SJCRH30 (cell line): ENCODE results near the gene AAMP. TPM values are rescaled to one million over a fixed set of nuclear protein-coding genes. Genes with fewer than 3 reads are reported as not detected.
A peak's percentile ranks its signal among the peaks of the same experiment; 100 is the strongest.
"Not testable (repeated sequence)": the region's sequence is repeated elsewhere in the genome, so short reads cannot be mapped to it uniquely, and the experiment has no call there.

Experiments
- DNase-seq, 2 experiments: peaks; one replicate each; pipeline ENCODE4 v3.0.0-alpha.2; 2015 to 2020
- H3K27ac ChIP-seq: fragments of 250-450 bp; sonication (Bioruptor Pico); 2 replicates; pipeline ENCODE4 v1.5.1; 2020; ENCODE audit warnings: mild to moderate bottlenecking, moderate library complexity
- H3K27me3 ChIP-seq: fragments of 250-450 bp; sonication (Bioruptor Pico); 2 replicates; pipeline ENCODE4 v1.5.1; 2020; ENCODE audit warnings: mild to moderate bottlenecking, moderate library complexity
- H3K36me3 ChIP-seq: fragments of 250-450 bp; sonication (Bioruptor Pico); 2 replicates; pipeline ENCODE4 v1.5.1; 2020; ENCODE audit warnings: mild to moderate bottlenecking, moderate library complexity
- H3K4me1 ChIP-seq: fragments of 250-450 bp; sonication (Bioruptor Pico); 2 replicates; pipeline ENCODE4 v1.5.1; 2020; ENCODE audit warnings: mild to moderate bottlenecking, moderate library complexity
- H3K4me3 ChIP-seq: fragments of 250-450 bp; sonication (Bioruptor Pico); 2 replicates; pipeline ENCODE4 v1.5.1; 2020; ENCODE audit warnings: mild to moderate bottlenecking, moderate library complexity
- H3K9me3 ChIP-seq: fragments of 250-450 bp; sonication (Bioruptor Pico); replicated peaks from 2 replicates; pipeline ENCODE4 v1.5.1; 2020; ENCODE audit warnings: mild to moderate bottlenecking, moderate library complexity
- total RNA-seq: library from RNA; depleted of rRNA; stranded (reverse); fragments of >200 nt; shearing (Covaris generic); gene quantifications from 2 replicates; pipeline ENCODE4 v1.2.3, GENCODE V29; 2014; rRNA removed

Gene AAMP
- total RNA-seq = 125 and 149 TPM in 2 replicates

DNA sequence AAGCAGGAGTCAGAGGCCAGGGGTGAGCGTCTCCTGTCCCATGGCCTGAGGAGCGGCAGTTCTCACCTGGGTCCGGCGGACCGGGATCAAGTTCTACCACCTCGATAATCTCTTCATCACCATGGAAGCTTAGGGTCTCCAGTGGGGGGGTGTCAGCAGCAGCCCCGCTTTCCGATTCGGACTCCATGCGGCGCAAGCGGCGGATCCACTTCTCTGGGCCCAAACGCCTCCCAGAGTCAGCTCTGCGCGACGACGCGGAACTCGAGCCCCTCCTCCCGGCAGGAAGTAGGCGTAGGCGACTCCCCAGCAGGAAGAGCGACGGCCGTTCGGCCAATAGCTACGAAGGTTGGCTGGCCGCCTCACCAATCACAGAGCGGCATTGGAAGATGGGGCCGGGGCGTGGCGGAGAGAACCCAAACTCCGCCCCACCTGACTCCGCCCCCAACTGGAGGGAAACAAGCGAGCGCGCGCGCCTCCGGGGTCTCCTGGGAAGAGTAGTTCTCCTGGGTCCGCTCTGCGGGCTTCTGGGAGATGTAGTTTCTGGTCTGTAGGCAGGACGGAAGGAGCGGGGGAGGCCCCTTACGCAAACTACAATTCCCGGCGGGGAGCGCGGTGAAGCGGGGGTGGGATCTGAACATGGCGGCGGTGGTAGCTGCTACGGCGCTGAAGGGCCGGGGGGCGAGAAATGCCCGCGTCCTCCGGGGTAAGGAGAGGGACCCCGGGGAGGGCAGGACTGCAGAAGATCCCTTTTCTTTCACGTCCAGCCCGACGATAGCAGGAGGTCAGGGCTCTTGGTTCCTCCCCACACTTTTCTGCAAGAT, at the start of gene AAMP, which contains the start of gene PNKD:
AAMP (minus strand) TSS at position 238 of the 821 bp plus-strand sequence; CDS start at position 187, 51 bp downstream.
PNKD (plus strand) TSS at position 620 of the 821 bp plus-strand sequence; CDS start at position 637, 17 bp downstream.
- Histone ChIP-seq H3K4me1 (peaks cover 6% of the 10 kb centered on the region), H3K27ac (peak within 1 kb of the TSS; percentile 42), H3K27me3 (no peaks in the 10 kb centered on the region), H3K9me3 (no peaks in the 10 kb centered on the region), H3K36me3 (peaks cover 13% of the 10 kb centered on the region), H3K4me3 (peak within 1 kb of the TSS; percentile 70)
- DNase-seq = peak; percentile 99

GRCh38 chr2:218318241-218318640, 48.3 kb upstream of the AAMP start:
- peaks cover 11% of the 10 kb centered on the region for H3K4me1 ChIP-seq
- H3K27me3 ChIP-seq = no peaks in the 10 kb centered on the region
- no peaks in the 10 kb centered on the region for H3K9me3 ChIP-seq
- H3K4me3 ChIP-seq = no peak overlapping the region
- H3K36me3 ChIP-seq = no peaks in the 10 kb centered on the region
- no peak overlapping the region for H3K27ac ChIP-seq
- DNase-seq = no peak

- DNase-seq = no peak
- H3K4me1 ChIP-seq = peaks cover 11% of the 10 kb centered on the region
- H3K9me3 ChIP-seq = no peaks in the 10 kb centered on the region
- H3K27me3 ChIP-seq = no peaks in the 10 kb centered on the region
- H3K27ac ChIP-seq = no peak overlapping the region
- H3K36me3 ChIP-seq = no peaks in the 10 kb centered on the region
- H3K4me3 ChIP-seq = no peak overlapping the region
These were observed 47.9 kb upstream of the AAMP start for GRCh38 chr2:218317835-218318234.

DNA sequence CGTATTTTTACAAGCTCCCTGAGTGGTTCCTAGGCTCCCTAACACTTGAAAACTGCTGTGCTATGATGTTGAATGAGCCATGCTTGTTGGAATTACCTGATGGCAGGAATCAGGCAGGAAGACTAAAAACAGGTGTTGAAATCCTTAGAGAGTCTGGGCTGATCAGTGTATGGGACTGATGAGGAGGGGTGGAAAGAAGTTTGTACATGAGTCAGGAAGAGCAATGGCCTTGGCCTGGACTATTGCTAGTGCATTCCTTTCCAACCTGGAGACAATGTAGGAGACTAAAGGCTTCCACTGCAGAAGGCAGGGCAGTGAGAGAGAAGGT, 47.3 kb upstream of the AAMP start:
- Histone ChIP-seq H3K4me3 (no peak overlapping the region), H3K4me1 (peaks cover 10% of the 10 kb centered on the region), H3K27me3 (no peaks in the 10 kb centered on the region), H3K27ac (no peak overlapping the region), H3K36me3 (no peaks in the 10 kb centered on the region), H3K9me3 (no peaks in the 10 kb centered on the region)
- DNase-seq = no peak

GRCh38 chr2:218315397-218315796, 45.5 kb upstream of the AAMP start:
- DNase-seq = no peak
- H3K9me3 ChIP-seq = no peaks in the 10 kb centered on the region
- no peaks in the 10 kb centered on the region for H3K36me3 ChIP-seq

DNA sequence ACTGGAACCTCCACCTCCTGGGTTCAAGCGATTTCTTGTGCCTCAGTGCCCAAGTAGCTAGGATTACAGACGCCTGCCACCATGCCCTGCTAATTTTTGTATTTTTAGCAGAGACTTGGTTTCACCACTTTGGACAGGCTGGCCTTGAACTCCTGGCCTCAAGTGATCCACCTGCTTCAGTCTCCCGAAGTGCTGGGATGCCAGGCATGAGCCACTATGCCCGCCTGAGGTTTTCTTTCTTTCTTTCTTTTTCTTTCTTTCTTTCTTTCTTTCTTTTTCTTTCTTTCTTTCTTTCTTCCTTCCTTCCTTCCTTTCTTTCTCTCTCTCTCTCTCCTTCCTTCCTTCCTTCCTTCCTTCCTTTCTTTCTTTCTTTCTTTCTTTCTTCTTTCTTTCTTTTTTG, 44.8 kb upstream of the AAMP start:
- DNase-seq, H3K36me3 ChIP-seq, H3K27ac ChIP-seq, H3K9me3 ChIP-seq, H3K4me3 ChIP-seq, H3K27me3 ChIP-seq: not testable (repeated sequence)
- H3K4me1 ChIP-seq = peaks cover 15% of the 10 kb centered on the region; the same call in 1 of the 2 replicates

More at GRCh38 chr2:218315397-218315796, 45.5 kb upstream of the AAMP start:
- peaks cover 15% of the 10 kb centered on the region; the same call in 1 of the 2 replicates for H3K4me1 ChIP-seq
- no peak overlapping the region for H3K27ac ChIP-seq
- H3K27me3 ChIP-seq = no peaks in the 10 kb centered on the region
- no peak overlapping the region for H3K4me3 ChIP-seq

- Histone ChIP-seq H3K36me3 (no peaks in the 10 kb centered on the region), H3K9me3 (no peaks in the 10 kb centered on the region), H3K27ac (no peak overlapping the region), H3K4me1 (peaks cover 15% of the 10 kb centered on the region; the same call in 1 of the 2 replicates), H3K4me3 (no peak overlapping the region), H3K27me3 (no peaks in the 10 kb centered on the region)
- DNase-seq = no peak
These were observed 43.4 kb upstream of the AAMP start for GRCh38 chr2:218313356-218313755.

GRCh38 chr2:218312267-218312756, 42.4 kb upstream of the AAMP start:
- no peak for DNase-seq
- Histone ChIP-seq H3K4me1 (peaks cover 15% of the 10 kb centered on the region; the same call in 1 of the 2 replicates), H3K27me3 (no peaks in the 10 kb centered on the region), H3K4me3 (no peak overlapping the region), H3K36me3 (no peaks in the 10 kb centered on the region), H3K27ac (no peak overlapping the region), H3K9me3 (no peaks in the 10 kb centered on the region)

DNA sequence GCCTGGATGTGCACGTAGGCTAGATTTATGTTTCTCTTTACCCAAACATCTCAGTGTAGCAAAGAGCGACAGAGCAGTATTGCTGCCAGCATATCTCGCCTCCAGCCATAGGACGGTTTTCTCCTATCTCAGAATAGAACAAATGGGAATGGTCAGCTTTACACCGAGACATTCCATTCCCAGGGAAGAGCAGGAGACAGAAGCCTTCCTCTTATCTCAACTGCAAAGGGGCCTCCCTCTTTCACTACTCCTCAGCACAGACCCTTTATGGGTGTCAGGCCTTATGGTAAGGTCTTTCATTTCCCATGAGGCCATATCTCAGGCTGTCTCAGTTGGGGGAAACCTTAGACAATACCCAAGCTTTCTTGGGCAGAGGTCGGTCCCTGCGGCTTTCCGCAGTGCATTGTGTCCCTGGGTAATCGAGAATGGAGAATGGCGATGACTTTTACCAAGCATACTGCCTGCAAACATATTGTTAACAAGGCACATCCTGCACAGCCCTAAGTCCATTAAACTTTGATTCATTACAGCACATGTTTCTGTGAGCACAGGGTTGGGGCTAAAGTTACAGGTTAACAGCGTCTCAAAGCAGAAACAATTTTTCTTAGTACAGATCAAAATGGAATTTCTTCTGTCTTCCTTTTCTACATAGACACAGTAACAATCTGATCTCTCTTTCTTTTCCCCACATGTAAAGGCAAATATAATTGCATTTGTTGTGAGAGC, 41.8 kb upstream of the AAMP start:
- not testable (repeated sequence) for H3K27ac ChIP-seq, H3K4me1 ChIP-seq, H3K36me3 ChIP-seq, H3K27me3 ChIP-seq, H3K9me3 ChIP-seq
- peak overlapping the region; percentile 20 for H3K4me3 ChIP-seq
- peak in 1 of 2 experiments; percentile 32 for DNase-seq

- peaks cover 9% of the 10 kb centered on the region; the same call in 1 of the 2 replicates for H3K4me1 ChIP-seq
- H3K4me3 ChIP-seq = no peak overlapping the region; the same call in 1 of the 2 replicates
- H3K9me3 ChIP-seq = no peaks in the 10 kb centered on the region
- DNase-seq = no peak
- no peaks in the 10 kb centered on the region for H3K27me3 ChIP-seq
- no peaks in the 10 kb centered on the region for H3K36me3 ChIP-seq
- H3K27ac ChIP-seq = no peak overlapping the region
These were observed 41.1 kb upstream of the AAMP start for GRCh38 chr2:218310853-218311540.

- Histone ChIP-seq H3K9me3 (no peaks in the 10 kb centered on the region), H3K4me3 (no peak overlapping the region), H3K36me3 (no peaks in the 10 kb centered on the region), H3K27ac (no peak overlapping the region), H3K4me1 (peaks cover 9% of the 10 kb centered on the region; the same call in 1 of the 2 replicates), H3K27me3 (no peaks in the 10 kb centered on the region)
- DNase-seq = no peak
These were observed 37.6 kb upstream of the AAMP start for GRCh38 chr2:218307415-218308090.

DNA sequence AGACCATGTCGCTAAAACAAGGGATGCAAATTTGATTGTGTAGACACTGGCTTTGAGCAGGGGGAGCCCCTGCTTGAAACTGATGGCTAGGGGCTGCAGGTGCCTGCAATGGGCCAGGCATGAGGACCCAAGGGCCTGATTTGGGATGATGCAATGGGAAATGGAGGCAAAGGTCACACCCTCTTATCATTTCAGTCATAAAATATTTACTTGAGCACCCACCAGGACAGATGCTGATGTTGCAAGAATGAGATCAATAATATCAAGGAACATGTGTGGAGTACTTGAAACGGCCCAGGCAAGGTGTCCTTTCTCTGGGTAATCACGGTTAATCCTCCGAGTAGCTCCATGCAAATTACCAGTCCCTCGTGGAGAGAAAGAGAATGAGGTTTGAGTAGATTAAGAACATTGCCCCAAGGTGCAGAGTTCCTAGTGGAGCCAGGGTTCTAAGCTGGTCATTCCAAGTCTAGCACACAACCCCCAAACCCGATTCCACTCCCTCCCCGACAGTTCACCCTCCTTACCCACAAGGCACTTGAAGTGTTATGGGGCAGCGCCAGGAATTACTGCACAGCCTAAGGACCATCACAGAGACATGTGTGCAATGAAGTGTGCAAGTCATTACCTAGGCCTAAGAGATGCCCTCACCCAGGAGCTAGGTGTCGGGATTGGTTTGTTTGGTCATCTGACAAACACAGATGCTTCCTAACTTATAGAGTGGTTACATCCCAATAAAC, 36.4 kb upstream of the AAMP start:
- Histone ChIP-seq H3K9me3 (no peaks in the 10 kb centered on the region), H3K27ac (no peak overlapping the region), H3K27me3 (no peaks in the 10 kb centered on the region), H3K4me3 (no peak overlapping the region), H3K4me1 (peaks cover 7% of the 10 kb centered on the region; the same call in 1 of the 2 replicates), H3K36me3 (no peaks in the 10 kb centered on the region)
- no peak for DNase-seq

GRCh38 chr2:218305383-218305782, 35.4 kb upstream of the AAMP start:
- H3K36me3 ChIP-seq = no peaks in the 10 kb centered on the region
- no peaks in the 10 kb centered on the region for H3K4me1 ChIP-seq
- H3K4me3 ChIP-seq = no peak overlapping the region
- no peaks in the 10 kb centered on the region for H3K27me3 ChIP-seq
- no peak overlapping the region for H3K27ac ChIP-seq
- DNase-seq = no peak
- H3K9me3 ChIP-seq = no peaks in the 10 kb centered on the region
